Activated CD4-positive, alpha-beta T cell treated with anti-CD3 and anti-CD28 coated beads, Interleukin-2, amount 50 U/mL, for 48 hours (primary cell): Measurements from ENCODE around the gene POU6F2.

Source experiments
- DNase-seq, 2 experiments: peaks; one replicate each; pipeline ENCODE4 v3.0.0-alpha.2; 2020

The POU6F2 gene

GRCh38 chr7:39265641-39266591 lies 288.2 kb downstream of the POU6F2 start:
- no peak for DNase-seq

DNA sequence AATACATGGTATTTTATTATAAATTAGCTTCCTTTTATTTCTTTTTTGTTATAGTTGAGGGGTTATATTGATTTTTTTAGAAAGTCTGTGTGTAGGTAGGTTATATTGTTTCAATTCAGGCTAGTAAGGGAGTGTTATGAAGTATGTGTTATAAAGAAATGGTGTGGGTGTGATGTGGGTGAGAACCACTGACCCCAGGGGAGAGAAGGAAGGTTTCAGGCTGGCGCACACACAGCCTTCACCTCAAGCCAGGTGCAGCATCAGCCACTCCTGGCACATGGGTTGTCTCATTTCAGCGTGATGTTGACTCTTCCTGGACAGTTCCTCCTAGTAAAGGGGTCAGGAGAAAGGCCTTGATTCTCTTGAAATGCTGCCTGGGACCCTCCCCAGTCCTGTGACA lies 291.3 kb downstream of the POU6F2 start:
- DNase-seq = no peak

DNA sequence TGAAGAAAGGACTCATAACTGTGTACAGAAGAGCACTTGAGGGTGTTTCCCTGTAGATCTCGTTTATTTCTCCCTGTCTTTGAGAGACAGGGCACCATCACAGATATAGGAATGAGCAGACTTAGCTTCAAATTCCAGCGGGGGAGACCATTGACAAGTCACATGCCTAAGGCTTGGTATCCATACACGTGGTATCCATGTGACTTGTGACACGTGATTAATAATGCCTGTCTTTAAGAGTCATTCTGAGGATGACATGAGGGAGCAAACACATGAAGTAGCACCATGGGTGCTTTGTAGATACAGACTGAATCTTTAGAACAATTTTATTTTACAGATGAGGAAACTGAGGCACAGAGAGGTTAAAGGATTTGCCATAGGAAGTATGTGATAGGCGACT lies 292.3 kb downstream of the POU6F2 start:
- no peak for DNase-seq

DNA sequence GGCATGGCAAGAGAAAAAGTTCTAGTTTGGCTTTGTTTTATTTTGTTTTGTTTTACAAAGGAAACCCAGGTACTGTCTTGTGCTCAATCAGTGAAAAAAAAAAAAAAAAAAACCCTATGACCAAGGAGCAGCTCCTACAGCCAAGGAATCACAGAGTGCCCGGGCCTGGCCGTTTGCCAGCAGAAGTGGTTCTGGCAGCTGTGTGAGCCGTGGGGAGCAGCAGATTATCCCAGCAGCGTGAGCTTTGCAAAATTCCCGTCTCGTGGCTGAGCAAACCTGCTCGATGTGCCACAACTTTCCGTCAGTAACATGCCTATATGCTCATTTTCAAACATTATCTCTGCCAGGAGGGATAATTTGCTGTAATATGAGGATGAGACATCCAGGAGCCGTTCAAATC lies 293.7 kb downstream of the POU6F2 start:
- no peak for DNase-seq

GRCh38 chr7:39272111-39272510 lies 294.4 kb downstream of the POU6F2 start:
- DNase-seq = no peak

DNA sequence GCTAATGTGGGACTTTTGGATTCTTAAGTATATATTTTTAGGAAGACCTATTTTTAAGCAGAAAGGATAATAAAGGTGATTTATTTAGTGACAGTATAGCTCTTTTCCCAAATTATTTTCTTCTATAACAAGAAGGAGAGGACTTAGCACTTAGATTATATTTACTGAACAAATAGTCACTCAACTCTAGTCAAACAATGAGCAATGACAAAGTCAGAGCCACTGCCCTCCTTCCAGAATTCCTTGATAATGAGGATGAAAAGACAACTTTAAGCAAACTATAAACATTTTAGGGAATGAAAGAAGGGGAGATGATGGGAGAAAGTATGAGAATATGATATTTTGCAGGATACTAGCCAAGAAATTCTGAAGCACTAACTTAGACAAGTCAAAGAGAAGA lies 295.0 kb downstream of the POU6F2 start:
- DNase-seq = no peak

DNA sequence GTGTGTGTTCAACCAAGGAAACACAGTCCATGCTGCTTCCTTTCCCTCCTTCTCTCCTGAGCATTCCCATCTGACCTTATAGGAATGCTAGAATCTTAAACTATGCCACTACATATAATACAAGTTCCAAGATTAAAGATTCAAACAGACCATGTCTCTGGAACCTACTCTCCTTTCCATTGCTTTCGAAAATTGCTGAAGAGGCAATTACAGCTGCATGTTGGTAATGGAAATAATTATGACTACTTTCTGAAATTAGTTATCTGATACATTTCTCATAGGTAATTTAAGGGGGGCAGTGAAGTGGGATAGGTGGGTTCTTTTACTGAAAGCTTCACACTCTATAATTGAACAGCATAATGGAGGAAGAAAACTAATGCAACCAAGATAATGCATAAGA lies 302.6 kb downstream of the POU6F2 start:
- no peak for DNase-seq

DNA sequence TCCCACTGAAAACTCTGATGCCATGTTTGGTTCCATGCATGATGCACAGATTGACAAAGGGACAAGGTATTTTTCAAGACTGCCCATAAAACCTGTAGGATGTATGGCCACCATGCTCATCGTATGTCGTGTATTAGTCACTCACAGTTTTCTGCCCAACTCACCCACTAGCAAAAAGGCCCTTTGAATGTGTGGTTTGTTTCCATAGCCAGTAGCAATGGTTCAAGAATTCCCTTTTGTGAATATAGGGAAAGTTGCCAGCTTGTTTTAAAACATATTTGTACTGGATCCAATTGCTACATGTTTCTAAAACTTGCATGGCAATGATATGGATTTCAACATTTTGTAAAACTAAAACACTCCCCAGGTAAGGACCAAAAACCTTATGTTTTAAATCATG lies 307.5 kb downstream of the POU6F2 start:
- no peak for DNase-seq

DNA sequence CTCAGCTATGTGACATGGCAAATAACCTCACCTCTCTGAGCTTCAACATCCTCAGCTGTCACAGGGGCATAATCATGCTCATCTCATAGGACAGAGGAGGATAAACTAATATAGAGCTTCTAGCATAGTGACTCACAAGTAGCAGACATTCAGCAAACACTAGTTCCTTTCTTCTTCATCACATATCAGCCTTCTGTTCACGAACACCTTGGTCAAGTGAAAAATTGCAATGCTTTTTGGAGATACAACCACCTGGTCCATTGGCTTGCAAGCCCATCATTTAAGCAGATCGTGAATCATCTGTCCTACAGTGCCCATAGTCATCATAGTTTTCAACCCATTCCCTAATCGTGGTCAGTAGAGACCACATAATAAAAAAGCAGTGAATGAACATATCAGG lies 310.6 kb downstream of the POU6F2 start:
- no peak for DNase-seq

DNA sequence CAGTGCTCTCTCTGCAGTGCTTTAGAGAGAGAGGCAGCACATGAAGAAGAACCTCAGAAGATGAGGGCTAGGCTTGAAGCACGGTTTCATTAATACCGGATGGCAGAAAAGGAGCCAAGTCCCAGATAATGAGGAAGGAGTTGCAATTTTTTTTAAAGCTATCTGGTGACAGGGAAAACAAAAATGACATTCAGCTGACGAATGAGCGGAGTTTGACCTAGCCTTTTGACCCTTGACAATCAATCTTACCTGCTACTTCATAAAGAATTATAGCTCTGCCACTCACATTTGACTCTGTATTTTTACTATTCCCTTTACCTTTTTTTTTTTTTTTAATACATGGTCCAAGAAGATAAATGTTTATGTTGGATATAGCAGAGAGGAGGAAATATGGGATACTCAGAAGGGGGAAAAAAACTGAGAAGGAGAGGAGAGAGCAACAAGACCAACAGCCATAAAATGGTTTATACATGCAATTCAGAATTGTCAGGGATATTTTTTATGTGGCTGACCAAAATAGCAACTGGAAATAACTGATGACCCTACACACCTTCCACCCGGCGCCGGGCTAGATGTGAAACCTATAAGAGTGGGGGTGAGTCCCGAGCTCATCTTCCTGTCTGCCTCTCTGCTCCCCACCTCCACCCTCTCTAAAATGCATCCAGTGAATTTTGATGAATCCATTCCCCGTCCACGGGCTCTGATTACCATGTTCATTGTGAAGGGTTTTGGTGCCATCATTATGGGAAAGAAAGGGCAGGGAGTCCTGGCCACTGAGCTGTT lies 314.1 kb downstream of the POU6F2 start:
- DNase-seq = no peak

DNA sequence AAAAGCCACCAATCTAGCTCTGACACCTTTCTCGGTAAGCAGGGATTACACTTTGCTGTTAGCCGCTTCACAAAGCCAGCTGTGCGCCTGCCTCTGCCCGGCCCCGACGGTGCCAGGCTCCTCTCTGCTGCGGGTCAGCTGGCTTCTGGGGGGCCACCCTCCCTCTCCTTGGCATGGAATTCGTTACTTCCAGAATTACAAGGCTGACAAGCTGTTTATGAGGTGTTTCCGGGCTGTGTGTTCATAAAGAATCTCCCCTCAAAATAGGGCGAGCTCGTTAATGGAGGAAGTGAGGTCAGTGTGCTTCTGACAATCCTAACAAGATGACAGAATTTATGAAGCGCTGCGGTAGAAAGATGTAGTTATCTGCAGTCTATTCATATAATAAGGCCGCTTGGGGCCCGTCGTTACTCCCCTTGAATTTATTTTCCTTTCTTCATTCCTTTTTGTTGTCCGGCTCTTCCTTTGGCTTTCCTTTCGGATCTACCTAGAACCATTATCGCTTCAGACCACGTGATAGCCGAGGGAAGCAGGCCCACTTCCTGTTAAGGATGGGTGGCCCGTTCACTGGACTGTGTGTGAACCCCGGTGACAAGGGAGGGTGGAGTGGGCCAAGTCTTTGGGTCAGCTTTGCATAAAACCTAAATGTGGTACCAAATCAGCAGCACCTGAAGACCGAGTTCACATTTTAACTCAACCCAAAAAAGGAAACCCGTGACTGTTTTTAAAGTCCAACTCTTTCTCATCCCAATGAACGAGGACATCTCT lies 315.5 kb downstream of the POU6F2 start:
- DNase-seq = no peak

- no peak for DNase-seq
Measured at GRCh38 chr7:39294022-39294421, 316.3 kb downstream of the POU6F2 start.

- no peak for DNase-seq
Measured at GRCh38 chr7:39295796-39296195, 318.1 kb downstream of the POU6F2 start.

DNA sequence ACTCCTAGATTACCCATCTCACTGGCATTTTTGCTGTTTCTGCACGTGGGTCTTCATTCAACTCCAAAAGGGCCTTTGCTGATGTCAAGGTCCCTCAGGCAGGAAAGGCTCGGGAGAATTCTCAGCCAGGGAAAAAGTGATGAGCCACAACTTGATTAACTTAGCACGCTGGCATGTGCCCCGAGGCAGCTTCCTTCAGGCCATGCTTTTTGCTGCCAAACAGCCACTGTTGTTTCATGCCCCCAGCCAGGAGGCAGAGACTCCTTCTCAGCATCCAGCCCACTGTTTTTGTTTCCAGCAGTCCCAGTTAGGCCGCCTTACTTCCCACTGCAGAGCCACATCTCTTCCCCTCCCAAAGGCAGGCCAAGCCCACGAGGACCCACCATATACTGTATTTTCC lies 322.0 kb downstream of the POU6F2 start:
- DNase-seq = no peak

DNA sequence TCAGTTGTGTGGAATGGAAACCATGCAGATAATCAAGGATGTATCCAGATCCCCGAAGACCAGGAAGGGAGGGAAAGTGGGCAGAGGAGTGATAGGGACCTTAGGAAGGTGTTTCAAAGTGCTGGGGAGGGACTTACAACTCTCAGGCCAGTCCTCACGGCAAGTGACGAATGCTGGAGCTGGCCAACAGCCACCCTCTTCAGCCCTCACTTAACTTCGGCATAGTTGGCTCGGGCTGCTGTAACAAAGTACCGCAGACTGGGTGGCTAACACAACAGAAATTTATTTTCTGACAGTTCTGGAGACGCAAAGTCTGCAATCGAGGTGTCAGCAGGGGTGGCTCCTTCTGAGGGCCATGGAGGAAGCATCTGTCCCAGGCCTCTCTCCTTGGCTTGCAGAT lies 322.6 kb downstream of the POU6F2 start:
- no peak for DNase-seq

DNA sequence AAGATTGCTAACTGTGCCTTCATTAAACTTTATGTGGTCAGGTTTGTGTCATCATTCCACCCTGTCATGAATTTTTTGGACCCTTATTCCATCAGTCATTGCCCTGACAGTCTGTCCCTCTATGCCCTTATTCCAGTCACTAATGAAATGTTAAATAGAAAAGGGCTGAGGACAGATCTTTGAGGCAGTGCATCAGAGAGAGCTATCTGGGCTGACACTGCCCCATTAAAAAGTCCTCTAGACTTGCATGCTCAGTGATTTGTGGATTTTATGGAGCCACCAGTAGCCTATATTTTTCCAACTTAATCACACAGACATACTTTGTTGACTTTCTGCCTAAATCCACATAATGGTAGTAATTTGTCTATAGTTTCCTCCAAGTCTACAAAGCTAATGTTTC lies 323.8 kb downstream of the POU6F2 start:
- DNase-seq = no peak

DNA sequence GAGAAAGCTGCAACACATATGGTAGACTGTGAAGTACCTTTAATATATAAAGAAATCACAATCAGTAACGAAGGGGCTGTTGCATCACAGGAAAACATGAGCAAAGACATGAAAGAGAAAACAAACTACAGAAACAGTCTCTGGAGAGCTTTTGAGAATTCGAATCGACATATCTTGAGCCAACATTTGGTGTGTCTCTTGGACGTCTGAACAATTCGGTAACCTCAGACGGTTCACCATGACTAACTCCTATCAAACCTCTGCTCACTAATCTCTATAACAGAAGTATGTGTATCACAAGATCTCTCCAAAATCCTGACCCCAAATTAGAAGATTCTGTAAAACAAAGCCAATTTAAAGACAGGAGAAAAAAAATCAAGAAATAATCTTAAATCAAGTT lies 326.5 kb downstream of the POU6F2 start:
- DNase-seq = no peak

DNA sequence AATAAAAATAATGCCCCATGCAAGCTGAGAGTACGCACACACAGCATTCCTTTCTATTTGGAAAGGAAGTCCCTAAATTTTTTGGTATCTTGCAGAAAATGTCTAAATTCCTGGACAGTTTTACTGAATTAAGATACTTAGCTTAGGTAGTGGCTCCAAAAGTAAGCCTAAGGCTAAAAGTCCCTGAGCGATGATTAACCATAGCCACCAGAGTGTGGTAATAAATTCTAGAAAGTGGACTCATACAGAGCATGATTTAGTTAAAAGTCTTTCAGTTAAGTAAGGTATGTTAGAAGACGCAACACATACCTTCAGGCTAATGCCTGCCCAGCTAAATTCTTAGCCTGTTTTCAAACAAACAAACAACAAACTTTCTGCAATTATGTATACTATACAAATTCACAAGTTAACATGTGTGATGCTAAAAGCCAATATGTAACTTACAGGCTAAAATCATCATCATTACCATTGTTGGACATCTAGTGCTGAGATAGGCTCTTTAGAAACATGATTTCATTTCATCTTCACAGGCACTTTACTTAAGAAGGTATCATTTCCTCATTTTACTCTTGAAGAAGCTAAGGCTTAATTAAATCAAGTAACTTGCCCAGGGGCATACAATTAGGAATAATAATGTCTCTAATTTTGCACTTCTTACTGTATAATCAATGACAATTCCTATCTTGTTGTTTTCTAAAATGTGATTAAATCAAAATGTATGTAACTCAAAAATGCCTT lies 327.1 kb downstream of the POU6F2 start:
- no peak for DNase-seq

DNA sequence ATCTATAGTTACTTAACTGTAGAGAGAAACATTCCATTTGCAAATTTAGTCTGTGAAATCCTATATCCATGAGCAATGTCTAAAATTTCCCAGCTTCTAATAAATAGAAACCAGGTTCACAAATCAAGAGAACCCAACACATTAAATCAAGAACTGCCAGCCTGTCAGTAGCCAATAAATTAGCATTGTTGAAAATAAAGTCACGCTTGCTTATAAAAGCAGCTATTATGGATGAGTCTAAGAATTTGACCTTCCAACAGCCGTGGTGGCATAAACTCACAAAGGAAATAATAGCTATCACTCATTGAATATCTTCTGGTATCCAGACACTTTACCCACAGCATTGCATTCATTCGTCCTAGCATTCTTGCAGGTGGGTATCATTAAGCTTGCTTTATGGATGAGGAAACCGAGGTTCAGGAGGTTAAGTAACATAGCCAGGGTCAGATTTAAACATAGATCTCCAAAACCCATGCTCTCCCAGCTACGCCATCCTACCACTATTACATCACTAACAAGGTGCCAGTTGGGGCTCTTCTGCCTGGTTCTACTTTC lies 328.4 kb downstream of the POU6F2 start:
- DNase-seq = no peak

DNA sequence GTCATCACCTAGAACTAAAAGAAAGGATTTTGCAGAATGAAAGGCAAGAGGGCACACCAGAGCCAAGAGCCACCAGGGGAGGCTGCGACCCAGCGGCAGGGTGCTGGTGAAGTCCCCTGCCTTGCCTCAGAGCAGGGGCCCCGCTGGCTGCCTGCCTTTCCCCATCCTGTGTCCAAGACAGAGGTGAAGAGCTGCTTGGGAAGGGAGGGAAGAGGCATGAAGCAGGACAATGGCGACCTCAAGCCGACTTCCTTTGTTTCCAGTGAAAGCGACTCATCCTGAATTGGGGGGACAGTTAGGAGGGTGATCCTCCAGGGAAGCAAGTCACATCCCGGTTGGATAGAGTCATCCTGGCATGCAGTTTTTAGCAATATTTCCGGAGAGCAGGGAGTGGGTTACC lies 333.0 kb downstream of the POU6F2 start:
- no peak for DNase-seq

DNA sequence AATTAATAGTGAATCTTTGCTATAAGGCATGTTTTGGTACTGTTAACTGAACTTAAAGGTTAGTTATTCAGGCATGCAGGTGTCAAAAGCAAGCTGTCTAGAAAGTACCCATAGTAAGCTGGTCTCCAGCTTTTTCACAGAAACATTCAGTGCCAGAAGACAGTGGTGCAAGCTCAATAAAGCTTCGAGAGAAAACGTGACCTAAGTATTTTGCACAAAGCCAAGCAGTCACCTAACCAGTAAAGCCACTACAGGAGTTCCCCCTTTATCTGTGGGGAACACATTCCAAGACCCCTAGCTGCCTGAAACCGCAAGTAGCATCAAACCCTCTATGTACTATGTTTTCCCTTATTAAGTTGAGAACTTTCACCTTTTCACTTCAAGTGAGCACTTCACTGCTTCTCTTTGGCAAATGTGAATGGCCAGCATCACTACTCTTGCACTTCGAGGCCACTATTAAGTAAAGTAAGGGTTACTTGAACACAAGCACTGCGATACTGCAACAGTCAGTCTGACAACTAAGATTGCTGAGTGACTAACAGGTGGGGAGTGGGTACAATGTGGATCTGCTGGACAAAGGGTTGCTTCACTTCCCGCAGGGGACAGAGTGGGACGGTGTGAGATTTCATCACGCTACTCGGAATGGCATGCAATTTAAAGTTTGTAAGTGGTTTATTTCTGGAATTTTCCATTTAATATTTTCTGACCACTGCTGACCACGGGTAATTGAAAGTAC lies 334.7 kb downstream of the POU6F2 start:
- DNase-seq = no peak

- DNase-seq = no peak
Measured at GRCh38 chr7:39313376-39313775, 335.7 kb downstream of the POU6F2 start.
